Mononuclear cell (primary cell): ENCODE data around the gene STXBP3. TPM values are rescaled to one million over a fixed set of nuclear protein-coding genes. Genes with fewer than 3 reads are reported as not detected.

ENCODE experiments used
- H3K27me3 ChIP-seq: 2 replicates; pipeline ENCODE4 v1.6.0; 2011; ENCODE audit warnings: low read length, control low read depth; ENCODE audit not compliant: insufficient read depth
- H3K4me1 ChIP-seq: 2 replicates; pipeline ENCODE4 v1.5.1; 2011; ENCODE audit warnings: mild to moderate bottlenecking, low read length, control low read depth; ENCODE audit not compliant: insufficient read depth
- H3K4me3 ChIP-seq: 2 replicates; pipeline ENCODE4 v1.5.1; 2011; ENCODE audit warnings: mild to moderate bottlenecking, low read length, moderate library complexity
- H3K9me3 ChIP-seq: 2 replicates; pipeline ENCODE4 v1.5.1; 2011; ENCODE audit warnings: low read depth, mild to moderate bottlenecking, control low read depth, low read length
- total RNA-seq: library from RNA; depleted of rRNA; stranded (reverse); fragments of >200 nt; gene quantifications from one replicate; pipeline ENCODE4 v1.2.3, GENCODE V29; 2012

Gene STXBP3
- total RNA-seq, 1 donor, result 98.9 TPM

- Histone ChIP-seq H3K4me3 (no peak overlapping the region), H3K4me1 (no peaks in the 10 kb centered on the region), H3K27me3 (no peaks in the 10 kb centered on the region), H3K9me3 (no peaks in the 10 kb centered on the region)
Observed at GRCh38 chr1:108718927-108719655, 27.4 kb upstream of the STXBP3 start.

GRCh38 chr1:108719656-108720435 is 26.6 kb upstream of the STXBP3 start:
- H3K4me3 ChIP-seq, result no peak overlapping the region

GRCh38 chr1:108722292-108722691 is 24.2 kb upstream of the STXBP3 start:
- no peaks in the 10 kb centered on the region for H3K9me3 ChIP-seq
- no peaks in the 10 kb centered on the region for H3K27me3 ChIP-seq
- H3K4me1 ChIP-seq, result no peaks in the 10 kb centered on the region
- H3K4me3 ChIP-seq, result no peak overlapping the region

More at GRCh38 chr1:108719656-108720435, 26.6 kb upstream of the STXBP3 start:
- H3K27me3 ChIP-seq, result no peaks in the 10 kb centered on the region
- H3K4me1 ChIP-seq, result no peaks in the 10 kb centered on the region
- no peaks in the 10 kb centered on the region for H3K9me3 ChIP-seq

- Histone ChIP-seq H3K4me3 (no peak overlapping the region), H3K9me3 (no peaks in the 10 kb centered on the region), H3K27me3 (no peaks in the 10 kb centered on the region), H3K4me1 (no peaks in the 10 kb centered on the region)
Observed at GRCh38 chr1:108725906-108726305, 20.6 kb upstream of the STXBP3 start.

- Histone ChIP-seq H3K4me3 (no peak overlapping the region), H3K4me1 (no peaks in the 10 kb centered on the region), H3K9me3 (no peaks in the 10 kb centered on the region)
Observed at GRCh38 chr1:108728327-108728923, 18.0 kb upstream of the STXBP3 start.

GRCh38 chr1:108729481-108729880 is 17.0 kb upstream of the STXBP3 start:
- Histone ChIP-seq H3K4me3 (no peak overlapping the region), H3K9me3 (no peaks in the 10 kb centered on the region), H3K4me1 (no peaks in the 10 kb centered on the region), H3K27me3 (no peaks in the 10 kb centered on the region)

More at GRCh38 chr1:108728327-108728923, 18.0 kb upstream of the STXBP3 start:
- no peaks in the 10 kb centered on the region for H3K27me3 ChIP-seq

- peaks cover 2% of the 10 kb centered on the region for H3K27me3 ChIP-seq
- no peak overlapping the region for H3K4me3 ChIP-seq
- no peaks in the 10 kb centered on the region for H3K9me3 ChIP-seq
- no peaks in the 10 kb centered on the region for H3K4me1 ChIP-seq
Observed at GRCh38 chr1:108732398-108732797, 14.1 kb upstream of the STXBP3 start.

GRCh38 chr1:108734171-108734865 is 12.2 kb upstream of the STXBP3 start:
- Histone ChIP-seq H3K4me1 (no peaks in the 10 kb centered on the region), H3K4me3 (no peak overlapping the region), H3K9me3 (no peaks in the 10 kb centered on the region), H3K27me3 (peaks cover 2% of the 10 kb centered on the region)

GRCh38 chr1:108742253-108742652 is 4.2 kb upstream of the STXBP3 start:
- H3K27me3 ChIP-seq, result no peaks in the 10 kb centered on the region

GRCh38 chr1:108745980-108746381 is 493 bp upstream of the STXBP3 start:
- H3K27me3 ChIP-seq, result no peaks in the 10 kb centered on the region
- H3K4me1 ChIP-seq, result peaks cover 23% of the 10 kb centered on the region
- H3K9me3 ChIP-seq, result no peaks in the 10 kb centered on the region
- no peak overlapping the region for H3K4me3 ChIP-seq

More at GRCh38 chr1:108742253-108742652, 4.2 kb upstream of the STXBP3 start:
- Histone ChIP-seq H3K4me3 (no peak overlapping the region), H3K4me1 (peaks cover 4% of the 10 kb centered on the region), H3K9me3 (no peaks in the 10 kb centered on the region)

GRCh38 chr1:108747171-108747850 is 837 bp downstream of the STXBP3 start:
- H3K27me3 ChIP-seq, result no peaks in the 10 kb centered on the region
- no peaks in the 10 kb centered on the region for H3K9me3 ChIP-seq
- peak overlapping the region; percentile 93 for H3K4me3 ChIP-seq
- H3K4me1 ChIP-seq, result peaks cover 25% of the 10 kb centered on the region

- H3K4me3 ChIP-seq, result no peak overlapping the region
- H3K9me3 ChIP-seq, result no peaks in the 10 kb centered on the region
- no peaks in the 10 kb centered on the region for H3K27me3 ChIP-seq
- peaks cover 25% of the 10 kb centered on the region for H3K4me1 ChIP-seq
Observed at GRCh38 chr1:108747898-108748297, 1.4 kb downstream of the STXBP3 start.

- Histone ChIP-seq H3K9me3 (no peaks in the 10 kb centered on the region), H3K4me1 (peaks cover 25% of the 10 kb centered on the region), H3K27me3 (no peaks in the 10 kb centered on the region), H3K4me3 (no peak overlapping the region)
Observed at GRCh38 chr1:108749081-108749480, 2.6 kb downstream of the STXBP3 start.

GRCh38 chr1:108750476-108751181 is 4.2 kb downstream of the STXBP3 start:
- Histone ChIP-seq H3K4me1 (peaks cover 25% of the 10 kb centered on the region), H3K4me3 (no peak overlapping the region), H3K9me3 (no peaks in the 10 kb centered on the region), H3K27me3 (no peaks in the 10 kb centered on the region)
